ENCODE results near the gene SFN. TPM values are rescaled to one million over a fixed set of nuclear protein-coding genes. Genes with fewer than 3 reads are reported as not detected.

The SFN gene
- total and polyA plus RNA-seq, 2 of the 4 experiments (the other 2 are of a cell fraction), result 0.18 to 0.34 TPM

DNA sequence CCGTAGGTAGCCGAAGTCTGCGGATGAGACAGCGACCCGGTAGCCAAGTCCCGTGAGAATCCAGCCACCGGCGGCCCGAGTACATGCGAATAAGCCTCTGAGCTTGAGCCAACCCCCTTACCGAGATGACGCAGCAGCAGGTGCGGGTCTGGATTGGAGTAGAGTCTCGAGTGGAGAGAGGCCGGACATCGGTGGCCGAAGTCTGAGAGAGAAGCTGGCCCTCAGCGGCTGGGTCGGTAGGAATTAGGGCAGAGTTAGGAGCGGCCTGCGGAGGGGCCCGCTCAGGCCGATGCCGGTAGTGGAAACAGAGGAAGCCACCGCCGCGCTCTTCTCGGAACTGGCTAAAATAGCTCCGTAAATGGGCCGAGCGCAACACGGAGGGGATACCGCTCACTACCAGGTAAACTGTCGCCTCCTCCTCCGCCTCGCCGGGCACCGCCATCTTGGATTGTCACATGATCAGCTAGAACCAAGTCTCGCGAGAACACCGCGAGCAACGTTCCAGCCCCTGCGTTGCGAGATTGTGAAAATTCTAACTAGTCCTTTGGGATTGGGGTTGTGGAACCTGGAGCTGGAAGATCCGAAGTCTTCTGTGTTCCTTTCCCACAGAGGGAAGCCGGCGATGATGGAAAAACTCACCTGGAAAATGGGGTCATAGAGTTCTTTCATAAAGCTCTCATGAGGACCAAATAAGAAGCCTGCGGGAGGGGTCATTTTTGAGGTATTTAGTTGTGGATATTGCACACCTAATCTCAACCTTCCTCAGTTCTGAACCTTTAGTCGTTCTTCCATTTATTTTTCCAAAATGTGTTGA lies 37.3 kb downstream of the SFN start, which contains the start of gene GPATCH3:
Gene GPATCH3, minus strand, starts transcription at position 467 of the 814 bp plus-strand sequence. Its CDS starts 25 bp downstream, at position 442.
- H3K23ac ChIP-seq (ENCODE audit: low read depth, low read length), result peak within 1 kb of the TSS; percentile 73
- no peaks in the 10 kb centered on the region for H4K20me1 ChIP-seq (ENCODE audit: insufficient read depth, low read length)
- peak within 1 kb of the TSS; percentile 48 for H3K27ac ChIP-seq (ENCODE audit: insufficient read depth, low read length)
- H2AK9ac ChIP-seq (replicated peaks; ENCODE audit: low read depth, low read length, poor library complexity), result peak within 1 kb of the TSS; percentile 84
- peak within 1 kb of the TSS; percentile 93; the same call in 1 of the 2 replicates for H3K56ac ChIP-seq (ENCODE audit: extremely low read depth, insufficient read depth, low read length)
- H3K79me1 ChIP-seq (ENCODE audit: low read depth in 1 of 2, low read length in 2 of 2), result peaks cover 24 to 41% of the 10 kb centered on the region in 2 experiments; a peak in 3 of 4 replicates
- peak within 1 kb of the TSS; percentile 94 for H2AFZ ChIP-seq (replicated peaks; ENCODE audit: low read length, poor library complexity)
- H4K5ac ChIP-seq (ENCODE audit: low read depth, low read length), result peak within 1 kb of the TSS; percentile 90
- peak within 1 kb of the TSS; percentile 9; the same call in 1 of the 2 replicates for H2AK5ac ChIP-seq (ENCODE audit: low read depth, low read length)
- DNase-seq (peak; percentile 91), ATAC-seq (ENCODE audit: low read depth) (peak; percentile 96)
- peak within 1 kb of the TSS; percentile 80 for H2BK5ac ChIP-seq (ENCODE audit: low read depth, low read length, poor library complexity, severe bottlenecking)
- H3K4me2 ChIP-seq (ENCODE audit: low read depth, low read length), result peak within 1 kb of the TSS; percentile 90
- H3K18ac ChIP-seq (ENCODE audit: low read depth, low read length), result peak within 1 kb of the TSS; percentile 55; the same call in 1 of the 2 replicates
- H3K4me1 ChIP-seq (ENCODE audit: control insufficient read depth, insufficient read depth, low read length), result peaks cover 5% of the 10 kb centered on the region; the same call in 1 of the 2 replicates
- TSS peak; percentile 78 for BruUV-seq (replicated peaks)
- H3K9me3 ChIP-seq (ENCODE audit: control insufficient read depth, insufficient read depth, low read length), result no peaks in the 10 kb centered on the region
- no peaks in the 10 kb centered on the region for H3K9me1 ChIP-seq (ENCODE audit: insufficient read depth, low read length)
- H3K4ac ChIP-seq (ENCODE audit: low read depth, low read length), result peak within 1 kb of the TSS; percentile 90
- H4K91ac ChIP-seq (ENCODE audit: insufficient read depth, low read depth, low read length), result peak within 1 kb of the TSS; percentile 64
- in situ Hi-C loops (cut with MboI; ENCODE audit: low sequenced_read_pairs), result no loop called here
- intact Hi-C loops (cut with micrococcal nuclease), result no loop called here
- 3% methylated on average over 17 of the region's 50 CpGs; no CpG with 5 or more reads in 1 of the 2 experiments for WGBS, 2 experiments (ENCODE audit: extremely low coverage in 2 of 2, insufficient read length in 1 of 2)
- peak within 1 kb of the TSS; percentile 84 for H3K9ac ChIP-seq (ENCODE audit: low read depth, low read length)
- H3K27me3 ChIP-seq (ENCODE audit: control insufficient read depth, insufficient read depth, low read length), result no peaks in the 10 kb centered on the region
- ChIA-PET CTCF (interaction anchor here (0.7 kb wide), 1 partner anchor 9 kb away, joined by 3 read pairs; no protein-coding TSS in a partner anchor), POLR2A (ENCODE audit: unreplicated experiment) (interaction anchor here (0.6 to 2.3 kb wide), 4 partner anchors 10 to 96 kb away, joined by 3 to 7 read pairs (median 3); partner anchors contain the start of gene GPN2)
- no peak within 1 kb of the TSS for H2BK15ac ChIP-seq (ENCODE audit: low read depth, low read length)
- 0 out of 2 replicates have a peak within 1 kb of the TSS, but pooled peaks have one; percentile 42 for H2BK120ac ChIP-seq (ENCODE audit: low read depth, low read length)
- H2BK20ac ChIP-seq (ENCODE audit: low read depth, low read length), result no peak within 1 kb of the TSS
- H3K4me3 ChIP-seq (ENCODE audit: insufficient read depth, low read depth, low read length), result peak within 1 kb of the TSS; percentile 86
- peak within 1 kb of the TSS; percentile 56 to 98 for H4K8ac ChIP-seq (ENCODE audit: low read depth in 2 of 2, low read length in 2 of 2)
- peak within 1 kb of the TSS; percentile 97 for H3K14ac ChIP-seq (replicated peaks; ENCODE audit: low read depth, low read length)
- dilution Hi-C loops (cut with HindIII; ENCODE audit: low sequenced_read_pairs, unreplicated experiment), result no loop called here
- peaks cover 5% of the 10 kb centered on the region; the same call in 1 of the 2 replicates for H3K36me3 ChIP-seq (ENCODE audit: control insufficient read depth, insufficient read depth, low read length)
- TF ChIP-seq RFX5 (IDR thresholded peaks at IDR 0.05; ENCODE audit: low read depth, low read length), result no peak
- TF ChIP-seq MXI1 (IDR thresholded peaks at IDR 0.05; ENCODE audit: borderline replicate concordance, low read depth, low read length), result no peak
- TF ChIP-seq POLR2A (IDR thresholded peaks at IDR 0.05; ENCODE audit: low read depth, low read length), result peak; percentile 93
- no peak for TF ChIP-seq RCOR1 (IDR thresholded peaks at IDR 0.05; ENCODE audit: insufficient replicate concordance, low read length)
- peak; percentile 20; the same call in 1 of the 2 replicates for TF ChIP-seq BHLHE40 (IDR thresholded peaks at IDR 0.05; ENCODE audit: low read depth, low read length)
- no peak for TF ChIP-seq FOS (IDR thresholded peaks at IDR 0.05; ENCODE audit: low read depth, low read length)
- TF ChIP-seq CTCF (conservative IDR thresholded peaks at IDR 0.05; ENCODE audit: low read depth, low read length), result no peak
- TF ChIP-seq CEBPB (IDR thresholded peaks at IDR 0.05; ENCODE audit: low read depth, low read length), result peak; percentile 76
- no peak for TF ChIP-seq RAD21 (IDR thresholded peaks at IDR 0.05; ENCODE audit: low read length)
- no peak for TF ChIP-seq MAFK (IDR thresholded peaks at IDR 0.05; ENCODE audit: low read depth, low read length)
- no peak for TF ChIP-seq MAZ (IDR thresholded peaks at IDR 0.05; ENCODE audit: borderline replicate concordance, low read depth, low read length)
- TF ChIP-seq CHD1 (IDR thresholded peaks at IDR 0.05; ENCODE audit: low read depth, low read length), result 0 out of 2 replicates have a peak, but pooled peaks have one; percentile 58
- TF ChIP-seq ELK1 (IDR thresholded peaks at IDR 0.05; ENCODE audit: borderline replicate concordance, low read depth, low read length), result no peak
- TF ChIP-seq SMC3 (IDR thresholded peaks at IDR 0.05; ENCODE audit: low read depth, low read length), result no peak
- TF ChIP-seq NFE2L2 (IDR thresholded peaks at IDR 0.05; ENCODE audit: low read depth, low read length), result no peak
